Fibroblast of skin of right quadriceps (primary cell): ENCODE data around the gene LSM3.

Source experiments
- DNase-seq: peaks from one replicate; pipeline ENCODE4 v3.0.0-alpha.2; 2013

Gene LSM3

GRCh38 chr3:14244521-14245247 is 66.1 kb downstream of the LSM3 start:
- no peak for DNase-seq

- no peak for DNase-seq
These were observed 66.6 kb downstream of the LSM3 start for GRCh38 chr3:14245248-14245639.

- no peak for DNase-seq
These were observed 67.2 kb downstream of the LSM3 start for GRCh38 chr3:14245822-14246221.

- DNase-seq, result no peak
These were observed 67.8 kb downstream of the LSM3 start for GRCh38 chr3:14246414-14246813.

- no peak for DNase-seq
These were observed 69.8 kb downstream of the LSM3 start for GRCh38 chr3:14248477-14248848.

- no peak for DNase-seq
These were observed 70.4 kb downstream of the LSM3 start for GRCh38 chr3:14248849-14249523.
